ENCODE measurements around the gene ARHGAP42.

ARHGAP42 gene

DNA sequence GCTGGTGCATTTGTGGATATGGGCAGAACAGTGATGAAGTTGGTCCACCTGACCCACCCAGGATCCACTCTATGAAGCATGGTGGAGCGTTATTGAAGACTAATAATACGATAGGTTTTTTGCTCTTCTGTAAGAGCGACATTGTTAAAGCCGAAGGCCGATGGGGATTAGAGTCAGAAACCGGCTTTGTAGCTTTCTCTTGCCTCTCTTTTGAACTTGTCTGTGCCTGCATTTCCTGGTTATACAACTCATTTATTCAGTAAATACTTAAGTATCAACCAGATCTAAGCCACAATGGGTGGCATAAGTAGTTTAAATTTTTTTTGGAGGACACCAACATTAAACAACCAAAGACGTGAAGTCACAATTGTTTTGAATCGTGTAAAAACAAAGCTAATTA lies 93.4 kb downstream of the ARHGAP42 start:
- Histone ChIP-seq H3K4me3 (no peak overlapping the region), H3K27ac (no peak overlapping the region)
- TF ChIP-seq, protein P1, sequence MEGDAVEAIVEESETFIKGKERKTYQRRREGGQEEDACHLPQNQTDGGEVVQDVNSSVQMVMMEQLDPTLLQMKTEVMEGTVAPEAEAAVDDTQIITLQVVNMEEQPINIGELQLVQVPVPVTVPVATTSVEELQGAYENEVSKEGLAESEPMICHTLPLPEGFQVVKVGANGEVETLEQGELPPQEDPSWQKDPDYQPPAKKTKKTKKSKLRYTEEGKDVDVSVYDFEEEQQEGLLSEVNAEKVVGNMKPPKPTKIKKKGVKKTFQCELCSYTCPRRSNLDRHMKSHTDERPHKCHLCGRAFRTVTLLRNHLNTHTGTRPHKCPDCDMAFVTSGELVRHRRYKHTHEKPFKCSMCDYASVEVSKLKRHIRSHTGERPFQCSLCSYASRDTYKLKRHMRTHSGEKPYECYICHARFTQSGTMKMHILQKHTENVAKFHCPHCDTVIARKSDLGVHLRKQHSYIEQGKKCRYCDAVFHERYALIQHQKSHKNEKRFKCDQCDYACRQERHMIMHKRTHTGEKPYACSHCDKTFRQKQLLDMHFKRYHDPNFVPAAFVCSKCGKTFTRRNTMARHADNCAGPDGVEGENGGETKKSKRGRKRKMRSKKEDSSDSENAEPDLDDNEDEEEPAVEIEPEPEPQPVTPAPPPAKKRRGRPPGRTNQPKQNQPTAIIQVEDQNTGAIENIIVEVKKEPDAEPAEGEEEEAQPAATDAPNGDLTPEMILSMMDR (IDR thresholded peaks at IDR 0.05) = no peak
- no peak for DNase-seq (ENCODE audit: low spot score)

- Histone ChIP-seq H3K27ac (no peak overlapping the region), H3K4me3 (no peak overlapping the region)
- no peak for DNase-seq (ENCODE audit: low spot score)
- TF ChIP-seq, protein P1 (IDR thresholded peaks at IDR 0.05) = no peak
These were observed 98.3 kb downstream of the ARHGAP42 start for GRCh38 chr11:100785148-100785983.

GRCh38 chr11:100788561-100789295 lies 101.6 kb downstream of the ARHGAP42 start:
- Histone ChIP-seq H3K27ac (no peak overlapping the region), H3K4me3 (no peak overlapping the region)
- TF ChIP-seq, protein P1 (IDR thresholded peaks at IDR 0.05) = no peak
- DNase-seq (ENCODE audit: low spot score) = no peak

- DNase-seq (ENCODE audit: low spot score) = no peak
- Histone ChIP-seq H3K27ac (no peak overlapping the region), H3K4me3 (no peak overlapping the region)
- TF ChIP-seq, protein P1 (IDR thresholded peaks at IDR 0.05) = no peak
These were observed 102.4 kb downstream of the ARHGAP42 start for GRCh38 chr11:100789500-100789899.

DNA sequence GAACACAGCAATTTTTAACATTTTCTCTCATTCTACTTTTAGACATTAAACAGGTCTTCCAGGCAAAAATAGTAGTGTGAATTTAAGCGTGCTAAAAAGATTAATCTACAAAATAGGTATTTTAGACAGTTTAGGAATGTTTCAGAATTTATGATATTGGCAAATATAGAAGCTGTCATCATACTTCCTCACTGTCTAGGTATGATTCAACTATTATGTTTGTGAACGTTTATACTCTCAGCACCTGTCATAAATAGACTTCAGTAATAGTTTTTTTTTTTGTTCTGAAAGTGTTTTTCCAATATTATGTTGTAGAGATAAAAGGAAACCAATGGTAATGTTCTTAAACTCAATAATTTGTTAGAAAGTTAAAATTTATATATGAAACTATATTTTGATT lies 103.0 kb downstream of the ARHGAP42 start:
- H3K27ac ChIP-seq = no peak overlapping the region
- DNase-seq (ENCODE audit: low spot score) = no peak
- no peak overlapping the region for H3K4me3 ChIP-seq
- TF ChIP-seq, protein P1 (IDR thresholded peaks at IDR 0.05) = no peak

DNA sequence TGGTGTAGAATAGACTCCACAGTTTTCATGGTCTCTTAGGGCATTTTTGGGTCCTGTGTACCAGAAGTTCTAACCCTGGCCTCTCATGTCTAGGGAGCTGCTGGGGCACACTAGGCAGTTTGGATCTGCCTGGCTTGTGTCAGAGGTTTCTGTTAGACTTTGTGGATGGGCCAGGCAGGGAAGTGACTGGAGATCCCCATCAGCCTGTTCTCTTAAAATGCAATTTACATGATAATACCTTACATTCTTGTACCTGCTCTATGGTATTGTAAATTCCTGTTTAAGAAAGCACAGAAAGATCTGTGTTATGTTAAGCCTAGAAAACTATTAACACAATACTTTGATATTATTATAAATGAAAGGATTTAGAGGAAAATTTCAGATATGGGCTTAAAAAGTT lies 104.0 kb downstream of the ARHGAP42 start:
- DNase-seq (ENCODE audit: low spot score) = no peak
- Histone ChIP-seq H3K4me3 (no peak overlapping the region), H3K27ac (no peak overlapping the region)
- TF ChIP-seq, protein P1 (IDR thresholded peaks at IDR 0.05) = no peak
